GM21447 (cell line): Measurements from ENCODE around the gene CAP2.
"Not testable (repeated sequence)": the region's sequence is repeated elsewhere in the genome, so short reads cannot be mapped to it uniquely, and the experiment has no call there.

Experiments
- ATAC-seq: cut with Tn5 transposase; IDR thresholded peaks from one replicate; pipeline ENCODE4 v1.9.1; 2021; ENCODE audit not compliant: unreplicated experiment

CAP2 gene

GRCh38 chr6:17396256-17396655 is 2.9 kb downstream of the CAP2 start:
- no peak for ATAC-seq

GRCh38 chr6:17397764-17398194 is 4.4 kb downstream of the CAP2 start:
- no peak for ATAC-seq

- ATAC-seq: not testable (repeated sequence)
Measured at GRCh38 chr6:17405181-17405943, 12.0 kb downstream of the CAP2 start.

- ATAC-seq: no peak
Measured at GRCh38 chr6:17405944-17406245, 12.5 kb downstream of the CAP2 start.

GRCh38 chr6:17408081-17408480 is 14.7 kb downstream of the CAP2 start:
- ATAC-seq: no peak

GRCh38 chr6:17410281-17410680 is 16.9 kb downstream of the CAP2 start:
- no peak for ATAC-seq

GRCh38 chr6:17413313-17413750 is 19.9 kb downstream of the CAP2 start:
- ATAC-seq: no peak

GRCh38 chr6:17414395-17414794 is 21.0 kb downstream of the CAP2 start:
- not testable (repeated sequence) for ATAC-seq

- ATAC-seq: no peak
Measured at GRCh38 chr6:17415321-17415720, 21.9 kb downstream of the CAP2 start.

- ATAC-seq: no peak
Measured at GRCh38 chr6:17416806-17417205, 23.4 kb downstream of the CAP2 start.

GRCh38 chr6:17417817-17418216 is 24.4 kb downstream of the CAP2 start:
- ATAC-seq: no peak

GRCh38 chr6:17418281-17419188 is 25.1 kb downstream of the CAP2 start:
- ATAC-seq: no peak

GRCh38 chr6:17419189-17419575 is 25.8 kb downstream of the CAP2 start:
- no peak for ATAC-seq

- no peak for ATAC-seq
Measured at GRCh38 chr6:17420368-17420767, 27.0 kb downstream of the CAP2 start.

- no peak for ATAC-seq
Measured at GRCh38 chr6:17421406-17421805, 28.0 kb downstream of the CAP2 start.

GRCh38 chr6:17423026-17423425 is 29.6 kb downstream of the CAP2 start:
- ATAC-seq: no peak

GRCh38 chr6:17427062-17427461 is 33.7 kb downstream of the CAP2 start:
- no peak for ATAC-seq

GRCh38 chr6:17427617-17428016 is 34.2 kb downstream of the CAP2 start:
- no peak for ATAC-seq

GRCh38 chr6:17428595-17429120 is 35.3 kb downstream of the CAP2 start:
- ATAC-seq: not testable (repeated sequence)

- no peak for ATAC-seq
Measured at GRCh38 chr6:17429383-17430061, 36.1 kb downstream of the CAP2 start.

GRCh38 chr6:17431581-17431980 is 38.2 kb downstream of the CAP2 start:
- ATAC-seq: no peak
